ES-I3 (cell line): Measurements from ENCODE around the gene ELP1.
"Not testable (repeated sequence)": the region's sequence is repeated elsewhere in the genome, so short reads cannot be mapped to it uniquely, and the experiment has no call there.

Source experiments
- H3K36me3 ChIP-seq: 2 replicates; pipeline ENCODE4 v1.6.1; 2013; ENCODE audit warnings: mild to moderate bottlenecking, low read length, control low read depth, moderate library complexity; ENCODE audit not compliant: insufficient read depth
- H3K4me1 ChIP-seq: 2 replicates; pipeline ENCODE4 v1.6.1; 2013; ENCODE audit warnings: mild to moderate bottlenecking, control low read depth, low read length; ENCODE audit not compliant: insufficient read depth
- H3K9ac ChIP-seq: 2 replicates; pipeline ENCODE4 v1.6.1; 2013; ENCODE audit warnings: low read depth, mild to moderate bottlenecking, low read length, moderate library complexity
- H3K9me3 ChIP-seq: 2 replicates; pipeline ENCODE4 v1.6.1; 2013; ENCODE audit warnings: mild to moderate bottlenecking, low read length, moderate library complexity; ENCODE audit not compliant: control insufficient read depth, insufficient read depth

ELP1 gene

GRCh38 chr9:108861464-108861863 is 72.5 kb downstream of the ELP1 start:
- Histone ChIP-seq H3K4me1 (no peaks in the 10 kb centered on the region), H3K9me3 (no peaks in the 10 kb centered on the region), H3K36me3 (no peaks in the 10 kb centered on the region), H3K9ac (no peak overlapping the region)

GRCh38 chr9:108860764-108861163 is 73.2 kb downstream of the ELP1 start:
- H3K9me3 ChIP-seq, result no peaks in the 10 kb centered on the region
- no peak overlapping the region for H3K9ac ChIP-seq
- no peaks in the 10 kb centered on the region for H3K36me3 ChIP-seq
- H3K4me1 ChIP-seq, result no peaks in the 10 kb centered on the region

- Histone ChIP-seq H3K36me3 (no peaks in the 10 kb centered on the region), H3K9me3 (no peaks in the 10 kb centered on the region)
These were observed 73.6 kb downstream of the ELP1 start for GRCh38 chr9:108860354-108860753.

GRCh38 chr9:108859459-108860114 is 74.3 kb downstream of the ELP1 start:
- Histone ChIP-seq H3K4me1 (no peaks in the 10 kb centered on the region), H3K36me3 (no peaks in the 10 kb centered on the region), H3K9ac (no peak overlapping the region), H3K9me3 (no peaks in the 10 kb centered on the region)

More at GRCh38 chr9:108860354-108860753, 73.6 kb downstream of the ELP1 start:
- H3K9ac ChIP-seq, result no peak overlapping the region
- H3K4me1 ChIP-seq, result no peaks in the 10 kb centered on the region

GRCh38 chr9:108857572-108857971 is 76.4 kb downstream of the ELP1 start:
- Histone ChIP-seq H3K36me3 (no peaks in the 10 kb centered on the region), H3K9me3 (no peaks in the 10 kb centered on the region), H3K9ac (no peak overlapping the region), H3K4me1 (no peaks in the 10 kb centered on the region)

GRCh38 chr9:108855888-108856287 is 78.0 kb downstream of the ELP1 start, which contains the start of gene ACTL7B:
Gene ACTL7B, minus strand, starts transcription at chr9:108855986. Its CDS starts 56 bp downstream, at chr9:108855930.
- Histone ChIP-seq H3K9me3 (no peaks in the 10 kb centered on the region), H3K9ac (no peak within 1 kb of the TSS), H3K4me1 (no peaks in the 10 kb centered on the region), H3K36me3 (no peaks in the 10 kb centered on the region)

GRCh38 chr9:108855529-108855886 is 78.4 kb downstream of the ELP1 start:
- Histone ChIP-seq H3K4me1 (no peaks in the 10 kb centered on the region), H3K9ac (no peak overlapping the region), H3K9me3 (no peaks in the 10 kb centered on the region), H3K36me3 (no peaks in the 10 kb centered on the region)

GRCh38 chr9:108854641-108855528 is 79.0 kb downstream of the ELP1 start:
- H3K9me3 ChIP-seq, result no peaks in the 10 kb centered on the region
- no peaks in the 10 kb centered on the region for H3K36me3 ChIP-seq
- H3K4me1 ChIP-seq, result no peaks in the 10 kb centered on the region
- no peak overlapping the region for H3K9ac ChIP-seq

- no peak overlapping the region for H3K9ac ChIP-seq
- no peaks in the 10 kb centered on the region for H3K36me3 ChIP-seq
- H3K9me3 ChIP-seq, result no peaks in the 10 kb centered on the region
- no peaks in the 10 kb centered on the region for H3K4me1 ChIP-seq
These were observed 79.8 kb downstream of the ELP1 start for GRCh38 chr9:108854094-108854493.

- no peaks in the 10 kb centered on the region for H3K9me3 ChIP-seq
- H3K9ac ChIP-seq, result no peak overlapping the region
- no peaks in the 10 kb centered on the region for H3K36me3 ChIP-seq
- no peaks in the 10 kb centered on the region for H3K4me1 ChIP-seq
These were observed 81.8 kb downstream of the ELP1 start for GRCh38 chr9:108852079-108852478.

- Histone ChIP-seq H3K36me3 (no peaks in the 10 kb centered on the region), H3K4me1 (no peaks in the 10 kb centered on the region), H3K9ac (no peak overlapping the region), H3K9me3 (no peaks in the 10 kb centered on the region)
These were observed 82.8 kb downstream of the ELP1 start for GRCh38 chr9:108851138-108851537.

- H3K9me3 ChIP-seq, result no peaks in the 10 kb centered on the region
- H3K4me1 ChIP-seq, result no peaks in the 10 kb centered on the region
- no peaks in the 10 kb centered on the region for H3K36me3 ChIP-seq
- H3K9ac ChIP-seq, result no peak overlapping the region
These were observed 83.5 kb downstream of the ELP1 start for GRCh38 chr9:108850293-108850897.

GRCh38 chr9:108848296-108848695 is 85.6 kb downstream of the ELP1 start:
- H3K9ac ChIP-seq, H3K4me1 ChIP-seq, H3K36me3 ChIP-seq, H3K9me3 ChIP-seq: not testable (repeated sequence)

GRCh38 chr9:108845947-108846346 is 88.0 kb downstream of the ELP1 start:
- H3K9me3 ChIP-seq, result no peaks in the 10 kb centered on the region
- no peaks in the 10 kb centered on the region for H3K4me1 ChIP-seq
- H3K9ac ChIP-seq, result no peak overlapping the region
- no peaks in the 10 kb centered on the region for H3K36me3 ChIP-seq

- H3K9ac ChIP-seq, result no peak overlapping the region
- no peaks in the 10 kb centered on the region for H3K9me3 ChIP-seq
- no peaks in the 10 kb centered on the region for H3K4me1 ChIP-seq
- H3K36me3 ChIP-seq, result no peaks in the 10 kb centered on the region
These were observed 88.4 kb downstream of the ELP1 start for GRCh38 chr9:108845507-108845906.
